Measurements from ENCODE around the gene DNAH1. TPM values are rescaled to one million over a fixed set of nuclear protein-coding genes. Genes with fewer than 3 reads are reported as not detected.

Gene DNAH1
- total and polyA plus RNA-seq, 2 of the 13 experiments (the other 11 are each of a cell fraction or from before 2014, with no cell fraction given), result 0.64 to 3.5 TPM

GRCh38 chr3:52278510-52279069, 37.5 kb upstream of the DNAH1 start, which contains the start of gene WDR82 (continued):
- TF ChIP-seq HNRNPL (IDR thresholded peaks at IDR 0.05; ENCODE audit: low read depth, low read length) (no peak), ATF4 (CRISPR knock-in tag; IDR thresholded peaks at IDR 0.05) (peak in 1 of 2 experiments; percentile 70; a peak in 1 of 4 replicates), DMAP1 (CRISPR knock-in tag; IDR thresholded peaks at IDR 0.05) (peak; percentile 85), GPN1 (CRISPR knock-in tag; IDR thresholded peaks at IDR 0.05; ENCODE audit: borderline replicate concordance) (no peak), ZNF775 (CRISPR knock-in tag; IDR thresholded peaks at IDR 0.05; ENCODE audit: borderline replicate concordance) (no peak), ZNF75D (CRISPR knock-in tag; IDR thresholded peaks at IDR 0.05; ENCODE audit: borderline replicate concordance) (no peak), ATF7 (IDR thresholded peaks at IDR 0.05) (peak; percentile 83), ATF7 (CRISPR knock-in tag; IDR thresholded peaks at IDR 0.05) (peak; percentile 59; the same call in 1 of the 2 replicates), SMAD3 (CRISPR knock-in tag; IDR thresholded peaks at IDR 0.05) (no peak), SIN3B (IDR thresholded peaks at IDR 0.05; ENCODE audit: low read length) (no peak), HMG20A (CRISPR knock-in tag; IDR thresholded peaks at IDR 0.05; ENCODE audit: borderline replicate concordance) (no peak), KDM5B (CRISPR knock-in tag; IDR thresholded peaks at IDR 0.05; ENCODE audit: borderline replicate concordance) (peak; percentile 64; the same call in 1 of the 2 replicates), ZNF605 (CRISPR knock-in tag; IDR thresholded peaks at IDR 0.05) (peak; percentile 47; the same call in 1 of the 2 replicates), SATB2 (CRISPR knock-in tag; IDR thresholded peaks at IDR 0.05) (0 out of 2 replicates have a peak, but pooled peaks have one; percentile 63), MAX (IDR thresholded peaks at IDR 0.05) (no peak), ZNF816 (CRISPR knock-in tag; IDR thresholded peaks at IDR 0.05; ENCODE audit: borderline replicate concordance) (no peak), ZNF572 (CRISPR knock-in tag; IDR thresholded peaks at IDR 0.05) (no peak), HCFC1 (IDR thresholded peaks at IDR 0.05; ENCODE audit: low read depth, low read length) (no peak; the same call in 1 of the 2 replicates), ZNF251 (CRISPR knock-in tag; IDR thresholded peaks at IDR 0.05) (no peak), ARID3A (IDR thresholded peaks at IDR 0.05; ENCODE audit: low read depth, low read length) (no peak), TFAP4 (IDR thresholded peaks at IDR 0.05; ENCODE audit: borderline replicate concordance, low read depth) (peak; percentile 31; the same call in 1 of the 2 replicates), ZNF557 (CRISPR knock-in tag; IDR thresholded peaks at IDR 0.05) (no peak), BRF2 (CRISPR knock-in tag; IDR thresholded peaks at IDR 0.05) (no peak), ZNF496 (CRISPR knock-in tag; IDR thresholded peaks at IDR 0.05; ENCODE audit: insufficient replicate concordance) (no peak), ZNF773 (CRISPR knock-in tag; IDR thresholded peaks at IDR 0.05; ENCODE audit: borderline replicate concordance) (no peak), CREBL2 (CRISPR knock-in tag; IDR thresholded peaks at IDR 0.05; ENCODE audit: borderline replicate concordance) (peak; percentile 70; the same call in 1 of the 2 replicates), ZNF761 (CRISPR knock-in tag; conservative IDR thresholded peaks at IDR 0.05) (peak; percentile 41; the same call in 1 of the 2 replicates), ZNF326 (CRISPR knock-in tag; IDR thresholded peaks at IDR 0.05; ENCODE audit: borderline replicate concordance) (no peak)
